ENCODE measurements around the gene SBF2.
A peak's percentile ranks its signal among the peaks of the same experiment; 100 is the strongest.
"Not testable (repeated sequence)": the region's sequence is repeated elsewhere in the genome, so short reads cannot be mapped to it uniquely, and the experiment has no call there.

SBF2 gene

DNA sequence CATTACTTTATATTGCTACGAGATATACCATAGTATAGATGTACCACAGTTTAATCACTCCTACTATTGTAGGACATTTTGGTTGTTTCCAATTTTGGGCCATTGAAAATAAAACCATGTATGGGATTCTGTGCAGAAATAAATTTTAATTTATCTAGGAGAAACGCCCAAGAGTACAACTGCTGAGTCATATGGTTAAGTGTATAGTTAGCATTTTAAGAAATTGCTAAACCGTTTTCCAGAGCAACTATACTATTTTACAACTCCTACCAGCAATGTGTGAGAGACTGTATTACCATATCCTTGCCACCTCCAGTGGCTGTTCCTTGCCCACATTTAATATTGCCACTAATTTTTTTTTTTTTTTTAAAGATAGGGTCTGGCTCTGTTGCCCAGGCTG is 163.1 kb downstream of the SBF2 start:
- no peak for TF ChIP-seq POLR2A (IDR thresholded peaks at IDR 0.05; ENCODE audit: low read depth, low read length)
- FAIRE-seq (peak; percentile 52), DNase-seq (ENCODE audit: insufficient read length, low spot score) (no peak)

DNA sequence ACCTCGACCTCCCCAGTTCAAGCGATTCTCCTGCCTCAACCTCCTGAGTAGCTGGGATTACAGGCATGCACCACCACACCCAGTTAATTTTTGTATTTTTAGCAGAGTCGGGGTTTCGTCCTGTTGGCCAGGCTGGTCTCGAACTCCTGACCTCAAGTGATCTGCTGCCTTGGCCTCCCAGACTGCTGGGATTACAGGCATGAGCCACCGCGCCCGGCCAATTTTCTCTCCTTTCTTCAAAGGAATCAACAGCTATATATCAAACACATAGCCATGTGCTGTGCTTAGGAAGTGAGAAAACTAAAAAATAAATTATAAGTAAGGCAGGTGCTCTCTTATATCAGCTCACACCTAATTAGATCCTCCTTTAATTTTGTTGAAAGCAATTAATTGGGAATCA is 164.8 kb downstream of the SBF2 start:
- not testable (repeated sequence) for DNase-seq (ENCODE audit: insufficient read length, low spot score); FAIRE-seq

DNA sequence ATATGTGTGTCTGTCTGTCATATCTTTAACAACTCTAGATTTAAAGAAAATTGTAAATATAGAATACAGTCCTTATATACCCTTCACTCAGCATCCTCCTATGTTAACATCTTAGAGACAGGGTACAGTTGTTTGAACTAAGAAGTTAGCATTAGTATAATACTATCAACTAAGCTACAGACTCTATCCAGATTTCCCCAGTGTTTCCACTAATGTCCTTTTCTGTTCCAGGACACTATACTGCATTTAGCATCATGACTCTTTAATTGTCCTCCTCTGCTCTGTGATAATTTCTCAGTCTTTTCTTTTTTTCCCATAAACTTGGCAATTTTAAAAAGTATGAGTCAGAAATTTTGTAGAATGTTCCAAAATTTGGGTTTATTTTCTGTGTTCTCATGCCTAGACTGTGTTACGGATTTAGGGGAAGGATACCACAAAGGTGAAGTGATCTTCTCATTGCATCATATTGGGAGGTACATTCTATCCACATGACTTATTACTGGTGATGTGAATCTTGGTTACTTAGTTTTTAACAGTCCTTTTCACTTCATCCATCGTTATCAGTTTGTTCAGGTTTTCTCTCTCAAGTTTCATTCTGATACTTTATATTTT is 168.4 kb downstream of the SBF2 start:
- TF ChIP-seq POLR2A (IDR thresholded peaks at IDR 0.05; ENCODE audit: low read depth, low read length), result no peak
- no peak for DNase-seq (ENCODE audit: insufficient read length, low spot score)
- peak; percentile 91 for FAIRE-seq

DNA sequence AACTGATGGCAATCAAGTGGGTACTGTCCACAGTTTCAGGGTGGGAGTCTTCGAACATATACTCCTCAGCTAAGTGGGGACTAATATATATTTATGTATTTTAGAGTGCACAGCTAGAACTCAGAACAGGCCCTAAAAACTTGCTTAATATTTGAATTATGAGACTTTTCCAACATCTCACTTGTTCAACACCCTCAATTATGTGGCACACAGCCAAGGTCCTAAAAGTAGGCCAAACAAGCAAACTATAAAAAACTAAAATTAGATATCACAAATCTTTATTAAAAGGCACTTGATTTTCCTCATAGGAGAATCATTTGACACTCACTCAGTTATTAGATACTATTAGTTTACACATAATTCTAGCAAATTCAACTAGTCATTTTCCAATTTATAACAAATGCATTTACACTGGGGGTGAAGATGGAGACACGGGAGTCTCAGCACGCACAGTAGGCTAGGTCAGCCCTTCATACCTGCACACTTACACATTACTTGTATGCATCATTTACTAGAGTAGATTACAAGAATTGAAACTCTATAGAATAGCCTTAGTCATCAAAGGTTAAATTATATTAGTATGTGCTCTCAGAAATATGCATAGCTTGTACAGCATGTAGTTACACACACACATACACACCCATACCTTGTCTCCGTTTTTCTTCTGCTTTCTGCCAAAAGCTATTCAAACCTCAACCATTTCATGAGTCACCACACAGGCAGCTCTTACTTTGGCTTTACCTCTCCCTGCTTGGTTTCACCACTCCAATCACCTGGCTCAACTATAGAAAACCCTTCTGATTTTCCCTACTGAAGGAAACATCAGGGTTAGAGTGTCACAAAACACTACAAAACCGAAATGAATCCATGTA is 171.5 kb downstream of the SBF2 start:
- DNase-seq (ENCODE audit: insufficient read length, low spot score) (peak; percentile 50), FAIRE-seq (peak; percentile 99)
- no peak for TF ChIP-seq POLR2A (IDR thresholded peaks at IDR 0.05; ENCODE audit: low read depth, low read length)

DNA sequence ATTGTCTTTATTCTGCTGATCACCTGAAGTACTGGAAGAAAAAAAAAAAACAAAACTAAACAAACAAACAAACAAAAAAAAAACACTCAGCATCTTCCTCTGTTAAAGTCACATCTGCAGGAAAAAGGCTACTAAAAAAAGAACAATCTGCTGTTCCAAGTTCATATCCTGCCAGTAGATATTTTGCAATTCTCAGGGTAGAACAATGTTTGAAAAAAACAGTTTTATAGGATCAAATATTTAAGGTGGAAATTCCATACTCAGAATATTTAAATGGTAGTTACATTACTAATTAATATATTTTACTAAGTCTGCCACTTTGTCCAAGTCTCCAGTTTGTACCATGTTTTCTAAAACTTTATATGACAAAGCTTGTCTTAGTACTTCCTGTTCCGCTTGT is 175.2 kb downstream of the SBF2 start:
- FAIRE-seq, result no peak

DNA sequence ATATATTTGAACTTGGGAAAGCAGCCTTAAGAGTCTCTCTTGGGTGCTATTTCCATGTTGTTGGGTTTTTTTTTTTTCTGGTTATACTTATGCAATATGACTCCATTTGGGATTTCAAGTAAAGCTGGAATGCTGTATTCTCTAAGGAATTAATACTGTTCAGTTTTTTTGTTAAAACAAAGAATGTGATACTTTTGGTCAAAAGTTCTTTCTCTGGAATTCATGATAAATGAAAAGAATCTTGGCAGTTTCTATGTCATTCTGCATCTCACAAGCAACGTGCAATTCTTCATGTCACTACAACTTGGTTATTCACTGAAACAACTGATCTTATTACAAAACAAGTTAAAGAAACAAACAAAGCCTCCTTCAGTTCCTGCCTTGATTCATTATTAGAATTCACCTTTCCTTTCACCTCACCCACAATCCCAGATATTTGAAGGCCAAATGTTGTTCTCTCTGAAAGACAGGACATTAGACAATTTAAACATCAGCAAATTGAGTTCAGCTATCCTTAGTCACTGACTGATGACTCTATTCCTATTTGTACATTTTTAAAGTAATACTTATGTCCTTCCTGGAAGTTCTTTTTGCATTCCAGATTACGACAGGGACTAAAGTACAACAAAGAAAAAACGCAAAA is 176.2 kb downstream of the SBF2 start:
- FAIRE-seq (peak; percentile 90), DNase-seq (ENCODE audit: insufficient read length, low spot score) (no peak)
- TF ChIP-seq POLR2A (IDR thresholded peaks at IDR 0.05; ENCODE audit: low read depth, low read length), result no peak

More for the DNA sequence above, 175.2 kb downstream of the SBF2 start:
- no peak for TF ChIP-seq POLR2A (IDR thresholded peaks at IDR 0.05; ENCODE audit: low read depth, low read length)
- DNase-seq (ENCODE audit: insufficient read length, low spot score), result no peak

DNA sequence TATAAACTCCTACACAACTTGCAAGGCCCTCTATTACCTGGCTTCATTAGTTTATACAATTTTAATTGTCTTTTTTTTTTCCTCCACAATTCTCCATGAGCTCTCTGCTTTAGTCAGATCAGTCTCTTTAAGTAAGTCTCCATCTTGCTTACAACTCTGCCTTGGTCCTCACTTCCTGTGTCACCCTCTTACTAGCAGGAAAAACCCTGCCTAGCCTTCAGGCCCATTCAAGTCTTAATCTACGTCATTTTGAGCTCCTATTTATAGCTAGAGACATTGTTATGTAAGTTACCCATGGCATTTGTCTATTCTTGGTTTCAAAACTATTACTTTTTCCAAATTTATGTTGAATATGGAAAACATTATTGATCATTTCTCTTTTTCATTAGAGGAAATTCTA is 177.4 kb downstream of the SBF2 start:
- DNase-seq (ENCODE audit: insufficient read length, low spot score) (no peak), FAIRE-seq (peak; percentile 33)
- no peak for TF ChIP-seq POLR2A (IDR thresholded peaks at IDR 0.05; ENCODE audit: low read depth, low read length)

DNA sequence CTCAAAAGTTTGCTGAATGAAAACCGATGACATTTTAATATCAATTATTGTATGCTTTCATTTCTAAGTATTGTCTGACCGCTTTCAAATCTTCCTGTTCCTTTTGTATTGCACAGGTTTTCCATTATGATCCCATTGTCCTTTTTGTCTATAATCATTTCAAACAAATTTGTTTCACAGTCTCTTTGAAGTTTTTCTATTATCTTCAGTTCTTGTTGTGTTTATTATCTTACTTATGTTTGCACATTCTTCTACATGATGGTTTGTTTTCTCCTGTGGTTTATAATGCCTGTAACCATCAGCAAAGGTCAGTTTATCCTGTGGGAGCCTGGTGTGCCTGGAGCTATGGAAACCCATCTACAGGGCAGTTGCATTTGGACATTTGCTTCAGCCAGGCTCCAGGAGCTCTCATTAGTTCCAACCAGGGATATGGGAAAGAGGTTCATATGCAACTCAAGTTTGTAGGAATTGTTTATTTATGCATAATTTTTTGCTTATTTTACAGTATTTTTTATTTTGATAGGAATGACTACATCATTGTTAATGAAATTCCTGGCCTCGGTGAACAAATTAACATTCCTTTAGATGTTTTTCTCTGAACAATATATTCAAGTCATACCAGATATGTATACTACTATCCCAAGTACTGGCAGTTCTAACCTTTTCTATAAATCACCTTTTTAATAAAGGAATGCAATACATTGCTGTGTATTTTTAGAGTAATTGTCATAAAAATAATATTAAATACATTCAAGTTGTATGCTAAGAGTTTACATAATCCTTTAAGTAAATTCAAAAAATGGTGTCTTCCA is 179.2 kb downstream of the SBF2 start:
- no peak for TF ChIP-seq POLR2A (IDR thresholded peaks at IDR 0.05; ENCODE audit: low read depth, low read length)
- peak; percentile 72 for FAIRE-seq

DNA sequence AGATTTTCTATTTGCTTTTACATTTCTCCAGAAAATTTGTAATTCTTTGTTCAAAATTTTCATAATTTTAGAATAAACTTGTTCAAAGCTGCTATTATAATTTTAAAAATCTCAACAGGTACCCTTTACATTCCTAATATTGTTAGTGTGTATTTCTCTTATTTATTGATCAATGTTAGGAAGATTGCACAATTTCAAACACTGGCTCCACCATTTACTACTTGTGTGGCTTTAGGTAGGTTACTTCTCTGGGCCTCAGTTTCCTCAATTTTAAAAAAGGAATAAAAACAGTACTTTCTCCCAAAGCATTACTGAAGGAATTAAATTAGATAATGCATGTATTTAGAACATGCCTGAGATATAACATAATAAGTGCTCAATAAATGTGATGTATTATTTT is 180.2 kb downstream of the SBF2 start:
- FAIRE-seq (no peak), DNase-seq (ENCODE audit: insufficient read length, low spot score) (no peak)
- no peak for TF ChIP-seq POLR2A (IDR thresholded peaks at IDR 0.05; ENCODE audit: low read depth, low read length)

More for the DNA sequence above, 179.2 kb downstream of the SBF2 start:
- no peak for DNase-seq (ENCODE audit: insufficient read length, low spot score)

DNA sequence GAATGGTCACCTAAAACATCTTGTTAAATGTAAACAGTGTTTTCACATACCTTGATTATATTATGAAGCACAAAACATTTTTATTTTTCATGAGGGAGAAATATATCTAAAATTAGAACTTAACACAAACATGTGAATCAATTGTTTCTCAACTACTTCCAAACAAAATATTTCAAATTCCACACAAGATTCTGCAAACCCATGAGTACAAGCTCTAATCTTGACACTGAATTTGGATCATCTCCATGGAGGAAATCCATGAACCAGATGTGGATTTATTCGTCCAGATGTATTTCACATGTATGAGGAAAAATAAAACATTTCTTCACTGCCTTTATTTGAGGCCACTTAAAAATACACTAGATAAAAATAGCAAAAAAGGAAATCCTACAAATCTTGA is 184.2 kb downstream of the SBF2 start:
- DNase-seq (ENCODE audit: insufficient read length, low spot score), result no peak
- TF ChIP-seq POLR2A (IDR thresholded peaks at IDR 0.05; ENCODE audit: low read depth, low read length), result no peak
- peak; percentile 89 for FAIRE-seq

DNA sequence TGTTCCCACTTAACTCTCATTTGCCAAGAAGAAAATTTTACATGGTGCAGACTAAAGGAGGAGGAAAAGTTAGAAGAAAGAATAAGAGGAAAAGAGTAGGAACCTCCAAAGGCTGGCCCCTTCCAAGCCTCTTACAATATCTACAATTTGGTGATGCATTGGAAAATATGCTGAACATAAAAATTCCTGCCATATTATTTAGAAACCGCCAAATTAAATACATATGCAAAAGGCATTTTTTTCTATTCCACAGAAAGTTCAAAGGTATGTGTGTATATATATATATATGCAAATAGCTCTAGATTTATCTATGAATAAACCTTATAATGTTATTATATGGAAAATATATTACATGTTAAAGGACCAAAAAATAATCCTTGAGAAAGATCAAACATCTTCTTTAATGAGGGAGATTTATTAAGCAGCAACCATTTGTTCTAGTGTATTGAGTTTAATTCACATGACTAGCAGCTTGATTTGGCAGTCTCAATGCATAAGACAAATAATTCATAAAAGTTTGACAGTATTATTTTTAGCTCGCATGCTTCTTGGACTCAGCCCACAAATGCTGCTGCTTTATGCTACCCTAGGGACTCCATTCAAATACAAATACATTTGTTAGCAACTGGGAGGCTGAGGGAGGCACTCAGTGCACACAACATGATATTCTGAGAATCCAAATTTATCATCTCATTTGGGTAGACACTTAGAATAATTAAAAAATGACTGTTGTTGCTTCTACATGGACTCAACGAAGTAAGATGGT is 184.9 kb downstream of the SBF2 start:
- TF ChIP-seq POLR2A (IDR thresholded peaks at IDR 0.05; ENCODE audit: low read depth, low read length), result no peak
- DNase-seq (ENCODE audit: insufficient read length, low spot score) (no peak), FAIRE-seq (peak; percentile 50)

DNA sequence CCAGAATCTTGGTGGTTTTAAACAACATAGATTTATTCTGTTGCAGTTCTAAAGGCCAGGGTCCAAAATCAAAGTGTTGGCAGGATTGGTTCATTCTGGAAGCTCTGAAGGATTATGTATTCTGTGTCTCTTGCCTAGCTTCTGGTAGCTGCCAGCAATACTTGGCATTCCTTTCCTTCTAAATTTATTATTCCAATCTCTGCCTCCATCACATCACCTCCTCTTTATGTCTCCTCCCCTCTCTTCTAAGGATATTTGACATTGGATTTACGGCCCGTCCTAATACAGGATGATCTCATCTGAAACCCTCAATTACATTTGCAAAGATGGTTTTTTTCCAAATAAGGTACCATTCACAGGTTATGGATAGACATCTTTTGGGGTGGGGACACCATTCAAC is 186.5 kb downstream of the SBF2 start:
- TF ChIP-seq POLR2A (IDR thresholded peaks at IDR 0.05; ENCODE audit: low read depth, low read length), result no peak
- DNase-seq (ENCODE audit: insufficient read length, low spot score), result no peak
- peak; percentile 6 for FAIRE-seq

DNA sequence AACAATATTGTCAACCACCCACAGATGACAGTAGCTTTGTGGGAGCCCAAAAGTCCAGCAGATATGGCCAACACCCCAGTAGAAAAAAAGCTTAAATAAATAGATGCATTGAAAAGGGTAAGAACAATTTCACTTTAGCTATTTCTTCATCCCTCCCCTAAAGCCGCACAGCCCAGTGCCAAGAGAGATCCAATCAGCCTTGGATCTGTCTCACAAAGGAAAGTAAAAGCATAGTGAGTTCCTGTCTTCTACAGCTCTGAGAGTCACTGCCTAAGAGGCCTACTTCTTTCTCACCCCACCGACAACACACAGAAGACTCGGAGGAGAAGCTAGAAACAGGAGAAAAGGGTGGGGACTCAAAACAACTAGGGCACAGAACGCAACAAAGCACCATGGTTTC is 196.4 kb downstream of the SBF2 start:
- FAIRE-seq (no peak), DNase-seq (ENCODE audit: insufficient read length, low spot score) (no peak)
- TF ChIP-seq POLR2A (IDR thresholded peaks at IDR 0.05; ENCODE audit: low read depth, low read length), result no peak

Data from H54 (cell line).